ENCODE measurements around the gene KCNMA1.

Gene KCNMA1

DNA sequence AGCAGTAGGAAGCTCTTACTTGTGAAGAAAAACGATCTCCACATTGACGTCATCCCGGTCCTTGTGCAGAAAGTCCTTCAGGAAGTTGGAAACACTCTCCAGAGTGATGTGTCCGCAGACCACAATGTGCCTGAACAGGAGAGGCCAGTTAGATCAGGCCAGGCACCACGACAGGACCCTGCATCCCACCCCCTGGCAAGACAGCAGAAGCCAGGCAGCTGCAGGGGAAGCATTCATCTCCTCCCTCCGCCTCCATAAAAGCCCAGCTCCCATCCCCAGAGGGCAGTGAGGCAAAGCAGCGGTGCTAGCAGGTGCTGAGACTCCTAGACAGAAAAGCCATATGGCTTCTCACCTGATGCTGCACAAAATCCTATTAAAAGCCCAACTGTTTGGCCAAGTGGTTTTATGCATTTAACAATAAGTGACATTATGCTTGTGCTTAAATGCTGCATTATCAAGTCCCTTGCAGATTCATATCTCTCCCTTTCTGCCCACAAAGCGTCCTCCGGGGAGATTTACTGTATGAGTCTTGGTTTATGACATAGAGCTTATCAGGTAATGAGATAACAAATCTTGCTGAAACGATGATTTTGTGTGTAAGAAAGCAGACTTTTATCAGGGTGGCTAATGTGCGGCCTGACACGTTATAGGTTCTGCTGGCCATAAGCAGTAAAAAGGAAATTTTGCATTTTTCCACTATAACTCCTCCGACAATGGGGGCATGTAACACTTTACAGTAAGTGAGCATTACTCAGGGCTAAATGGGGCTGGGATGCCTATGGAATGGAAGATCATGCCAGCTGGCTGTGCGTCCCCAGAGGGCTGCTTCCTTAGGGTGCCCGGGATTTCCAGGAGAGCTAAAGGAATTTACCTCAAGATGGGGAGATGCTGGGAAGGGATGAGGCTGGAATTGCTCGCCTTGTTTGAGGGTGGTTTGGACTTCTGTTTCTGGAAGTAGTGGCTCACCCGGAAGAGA lies 546.9 kb downstream of the KCNMA1 start:
- H3K36me3 ChIP-seq (ENCODE audit: insufficient read depth, low read length) = no peaks in the 10 kb centered on the region

GRCh38 chr10:77087366-77087765 lies 550.2 kb downstream of the KCNMA1 start:
- Histone ChIP-seq H3K36me3 (ENCODE audit: insufficient read depth, low read length) (no peaks in the 10 kb centered on the region), H3K9ac (ENCODE audit: low read depth, low read length) (no peak overlapping the region), H3K9me3 (ENCODE audit: control insufficient read depth, insufficient read depth, low read length) (no peaks in the 10 kb centered on the region), H3K4me1 (ENCODE audit: insufficient read depth, low read length) (peaks cover 7% of the 10 kb centered on the region; the same call in 1 of the 2 replicates)

More for the DNA sequence above, 546.9 kb downstream of the KCNMA1 start:
- H3K9me3 ChIP-seq (ENCODE audit: control insufficient read depth, insufficient read depth, low read length) = no peaks in the 10 kb centered on the region
- H3K4me1 ChIP-seq (ENCODE audit: insufficient read depth, low read length) = no peaks in the 10 kb centered on the region
- H3K9ac ChIP-seq (ENCODE audit: low read depth, low read length) = no peak overlapping the region

DNA sequence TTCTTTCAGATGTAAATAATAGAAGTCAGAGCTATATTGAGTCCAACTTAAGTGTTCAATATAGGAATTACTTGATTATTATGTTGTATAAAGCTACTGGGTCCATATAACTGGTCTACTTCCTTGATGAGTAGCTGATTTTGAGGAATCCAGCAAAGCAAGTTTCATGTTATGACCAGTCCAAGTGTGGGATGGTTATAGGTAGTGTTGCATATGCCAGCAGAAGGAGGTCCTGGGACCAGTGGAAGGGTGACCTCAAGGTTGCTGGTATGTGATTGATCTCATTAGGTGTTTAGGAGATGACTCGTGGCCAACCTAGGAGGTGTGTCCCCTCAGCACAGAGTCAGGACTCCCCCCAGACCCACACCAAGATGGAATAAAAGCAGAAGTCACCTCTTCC lies 551.5 kb downstream of the KCNMA1 start:
- no peaks in the 10 kb centered on the region for H3K9me3 ChIP-seq (ENCODE audit: control insufficient read depth, insufficient read depth, low read length)
- H3K36me3 ChIP-seq (ENCODE audit: insufficient read depth, low read length) = no peaks in the 10 kb centered on the region
- H3K9ac ChIP-seq (ENCODE audit: low read depth, low read length) = no peak overlapping the region

GRCh38 chr10:77085344-77085743 lies 552.3 kb downstream of the KCNMA1 start:
- no peaks in the 10 kb centered on the region for H3K9me3 ChIP-seq (ENCODE audit: control insufficient read depth, insufficient read depth, low read length)
- H3K9ac ChIP-seq (ENCODE audit: low read depth, low read length) = no peak overlapping the region
- H3K4me1 ChIP-seq (ENCODE audit: insufficient read depth, low read length) = peaks cover 21% of the 10 kb centered on the region
- no peaks in the 10 kb centered on the region for H3K36me3 ChIP-seq (ENCODE audit: insufficient read depth, low read length)

More for the DNA sequence above, 551.5 kb downstream of the KCNMA1 start:
- peaks cover 14% of the 10 kb centered on the region for H3K4me1 ChIP-seq (ENCODE audit: insufficient read depth, low read length)

DNA sequence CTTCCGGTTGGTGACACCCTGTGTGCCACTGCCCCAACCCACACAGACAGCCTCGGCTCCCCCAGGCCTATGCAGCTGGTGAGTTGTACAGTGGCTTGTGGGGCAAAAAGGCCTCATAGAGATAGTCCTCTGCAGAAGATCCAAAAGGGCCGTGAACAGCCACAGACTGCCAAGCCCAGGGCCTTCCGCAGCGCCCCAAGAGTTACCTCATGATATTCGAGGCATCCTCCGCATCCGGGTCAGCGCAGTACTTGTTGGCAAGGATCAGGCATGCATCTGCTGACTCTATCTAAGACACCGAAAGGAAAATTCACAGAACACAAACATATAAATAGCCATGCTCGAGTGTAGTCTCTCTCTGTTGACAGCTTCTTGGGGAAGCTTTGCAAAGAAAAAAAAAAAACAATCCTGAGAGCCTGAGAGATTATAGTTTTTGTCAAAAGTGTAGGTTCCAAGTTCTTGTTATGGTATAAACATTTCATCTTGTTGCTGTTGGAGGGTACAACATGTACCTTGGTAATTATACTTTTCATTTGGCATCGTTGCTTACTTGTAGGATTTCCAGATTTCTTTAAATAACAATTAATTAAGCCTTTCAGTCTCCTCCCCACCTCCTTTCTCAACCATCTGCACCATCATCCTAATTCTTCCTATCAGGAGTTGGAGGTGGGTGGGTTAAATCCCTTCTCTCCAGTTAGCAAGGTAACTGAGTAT lies 553.0 kb downstream of the KCNMA1 start:
- Histone ChIP-seq H3K4me1 (ENCODE audit: insufficient read depth, low read length) (peaks cover 26% of the 10 kb centered on the region), H3K36me3 (ENCODE audit: insufficient read depth, low read length) (no peaks in the 10 kb centered on the region), H3K9me3 (ENCODE audit: control insufficient read depth, insufficient read depth, low read length) (no peaks in the 10 kb centered on the region), H3K9ac (ENCODE audit: low read depth, low read length) (no peak overlapping the region)

DNA sequence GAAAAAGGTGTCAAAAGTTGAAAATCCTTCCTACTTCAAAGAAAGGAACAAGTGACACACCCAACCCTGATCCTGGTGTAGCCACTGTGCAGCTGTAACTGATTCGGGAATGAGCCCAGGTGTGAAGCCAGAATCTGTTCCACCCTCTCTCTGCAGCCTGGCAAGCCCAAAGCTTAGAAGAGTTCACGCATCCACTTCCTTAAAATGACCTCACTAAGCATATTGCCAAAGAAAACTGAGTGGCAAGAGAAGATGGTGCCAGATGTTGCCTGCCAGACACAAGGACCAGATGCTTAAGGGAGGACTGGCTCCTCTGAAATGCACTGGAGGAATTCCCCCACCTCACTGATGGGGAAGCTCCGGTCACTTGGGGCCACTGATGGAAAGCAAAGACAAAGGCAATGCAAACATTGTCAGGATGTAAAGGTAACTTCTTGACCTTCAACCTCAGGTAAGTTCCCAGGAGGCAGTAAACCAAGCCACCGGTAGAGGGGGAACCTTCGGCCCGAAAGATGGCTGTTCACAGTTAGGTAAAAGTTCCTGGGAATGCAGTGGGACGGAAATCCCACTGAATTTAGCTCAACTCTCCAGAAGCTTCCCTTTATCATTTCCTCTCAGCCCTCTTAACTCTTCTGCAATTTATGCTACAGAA lies 554.9 kb downstream of the KCNMA1 start:
- Histone ChIP-seq H3K9me3 (ENCODE audit: control insufficient read depth, insufficient read depth, low read length) (no peaks in the 10 kb centered on the region), H3K36me3 (ENCODE audit: insufficient read depth, low read length) (no peaks in the 10 kb centered on the region), H3K4me1 (ENCODE audit: insufficient read depth, low read length) (peaks cover 26% of the 10 kb centered on the region), H3K9ac (ENCODE audit: low read depth, low read length) (no peak overlapping the region)

- H3K9ac ChIP-seq (ENCODE audit: low read depth, low read length) = no peak overlapping the region
- peaks cover 26% of the 10 kb centered on the region for H3K4me1 ChIP-seq (ENCODE audit: insufficient read depth, low read length)
- H3K36me3 ChIP-seq (ENCODE audit: insufficient read depth, low read length) = no peaks in the 10 kb centered on the region
Observed at GRCh38 chr10:77081481-77081891, 556.1 kb downstream of the KCNMA1 start.

DNA sequence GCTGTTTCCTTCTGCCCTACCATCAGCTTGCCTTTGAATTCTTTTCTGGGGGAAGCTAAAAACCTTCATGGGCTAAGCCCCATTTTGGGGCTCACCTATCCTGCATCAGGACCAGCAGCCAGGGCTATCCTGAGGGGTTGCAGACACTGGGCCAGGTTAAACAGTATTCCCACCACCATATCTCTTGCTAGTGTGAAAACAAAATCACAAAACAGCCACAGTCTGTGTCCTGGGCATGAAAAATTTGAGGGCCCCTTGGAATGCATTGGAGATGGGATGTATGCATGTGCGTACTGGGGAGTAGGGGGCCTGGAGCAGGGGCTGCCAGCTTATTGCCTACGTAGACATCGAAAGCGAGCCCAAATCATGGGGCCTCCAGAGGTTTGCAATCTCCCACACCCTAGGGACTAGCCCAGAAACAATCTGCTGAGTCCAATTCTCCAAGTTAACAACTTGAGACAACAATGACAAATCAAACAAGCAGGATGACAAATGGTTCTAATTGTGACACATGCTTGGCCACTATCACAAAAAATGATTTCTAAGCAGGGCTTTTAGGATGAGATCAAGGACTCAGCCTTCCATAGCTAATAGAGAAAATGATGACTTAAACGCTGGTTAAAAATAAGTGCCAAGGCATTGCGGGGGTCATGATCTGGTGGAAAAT lies 557.1 kb downstream of the KCNMA1 start:
- H3K9ac ChIP-seq (ENCODE audit: low read depth, low read length) = no peak overlapping the region
- peaks cover 26% of the 10 kb centered on the region for H3K4me1 ChIP-seq (ENCODE audit: insufficient read depth, low read length)
- no peaks in the 10 kb centered on the region for H3K9me3 ChIP-seq (ENCODE audit: control insufficient read depth, insufficient read depth, low read length)
- no peaks in the 10 kb centered on the region for H3K36me3 ChIP-seq (ENCODE audit: insufficient read depth, low read length)

More at GRCh38 chr10:77081481-77081891, 556.1 kb downstream of the KCNMA1 start:
- no peaks in the 10 kb centered on the region for H3K9me3 ChIP-seq (ENCODE audit: control insufficient read depth, insufficient read depth, low read length)

DNA sequence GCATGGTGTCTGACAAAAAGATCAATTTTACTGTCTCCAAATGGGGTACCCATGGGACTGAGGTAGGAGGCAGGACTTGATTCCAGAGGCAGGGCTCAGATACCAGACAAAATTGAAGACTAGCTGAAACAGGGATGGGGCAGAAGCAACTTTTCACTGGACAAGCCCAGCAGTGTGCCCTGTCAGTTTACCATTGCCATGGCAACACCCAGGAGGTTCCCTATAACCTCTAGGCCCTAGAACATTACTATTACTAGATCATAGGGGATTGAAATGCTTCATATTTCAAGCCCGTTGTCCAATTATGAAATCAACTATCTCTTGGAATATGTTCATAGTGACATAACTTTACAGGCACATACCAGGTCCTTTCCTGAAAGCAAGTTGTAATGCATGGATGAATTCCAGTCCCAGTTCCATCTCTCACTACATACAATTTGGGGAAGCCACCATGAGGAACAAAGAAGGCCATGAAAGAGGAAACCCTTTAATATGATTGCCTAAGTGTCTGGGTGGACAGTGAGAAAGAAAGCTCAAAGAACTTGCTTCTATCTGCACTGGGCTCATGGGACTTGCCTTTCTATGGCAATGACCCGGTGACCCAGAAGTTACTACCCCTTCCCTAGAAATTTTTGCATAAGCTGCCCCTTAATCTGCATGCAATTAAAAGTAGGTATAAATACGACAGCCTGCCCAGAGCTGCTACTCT lies 557.9 kb downstream of the KCNMA1 start:
- Histone ChIP-seq H3K36me3 (ENCODE audit: insufficient read depth, low read length) (no peaks in the 10 kb centered on the region), H3K9me3 (ENCODE audit: control insufficient read depth, insufficient read depth, low read length) (no peaks in the 10 kb centered on the region), H3K9ac (ENCODE audit: low read depth, low read length) (no peak overlapping the region), H3K4me1 (ENCODE audit: insufficient read depth, low read length) (peaks cover 26% of the 10 kb centered on the region)

DNA sequence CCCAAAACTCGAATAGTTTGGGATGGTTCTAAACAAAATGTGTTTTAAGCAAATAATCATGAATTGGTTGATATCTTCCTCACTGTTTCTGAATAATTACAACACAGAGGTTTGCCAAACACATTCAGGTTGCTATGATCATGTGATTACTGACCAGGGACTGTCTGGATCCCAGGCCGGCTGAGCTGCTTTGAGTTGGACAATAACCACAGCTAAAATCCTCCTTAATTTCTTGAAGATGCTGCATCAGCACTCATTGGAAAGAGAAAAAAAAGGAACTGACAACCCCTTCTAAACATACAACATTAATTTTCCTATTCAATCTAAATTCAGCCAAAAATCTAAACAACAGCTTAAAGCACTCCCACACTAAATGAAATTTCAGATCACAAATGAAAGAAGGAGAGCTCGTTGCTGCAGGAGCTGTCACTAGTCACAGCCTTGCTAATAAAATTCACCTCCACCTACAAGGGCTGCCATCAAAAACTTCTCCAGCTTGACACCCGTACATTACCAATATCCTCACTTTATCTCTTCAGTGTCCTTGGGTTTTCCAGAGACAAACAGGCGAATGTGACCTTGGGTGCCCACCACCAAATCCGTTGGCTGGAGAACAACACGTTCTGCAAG lies 560.2 kb downstream of the KCNMA1 start:
- Histone ChIP-seq H3K4me1 (ENCODE audit: insufficient read depth, low read length) (peaks cover 20% of the 10 kb centered on the region), H3K9ac (ENCODE audit: low read depth, low read length) (no peak overlapping the region), H3K36me3 (ENCODE audit: insufficient read depth, low read length) (no peaks in the 10 kb centered on the region), H3K9me3 (ENCODE audit: control insufficient read depth, insufficient read depth, low read length) (no peaks in the 10 kb centered on the region)

DNA sequence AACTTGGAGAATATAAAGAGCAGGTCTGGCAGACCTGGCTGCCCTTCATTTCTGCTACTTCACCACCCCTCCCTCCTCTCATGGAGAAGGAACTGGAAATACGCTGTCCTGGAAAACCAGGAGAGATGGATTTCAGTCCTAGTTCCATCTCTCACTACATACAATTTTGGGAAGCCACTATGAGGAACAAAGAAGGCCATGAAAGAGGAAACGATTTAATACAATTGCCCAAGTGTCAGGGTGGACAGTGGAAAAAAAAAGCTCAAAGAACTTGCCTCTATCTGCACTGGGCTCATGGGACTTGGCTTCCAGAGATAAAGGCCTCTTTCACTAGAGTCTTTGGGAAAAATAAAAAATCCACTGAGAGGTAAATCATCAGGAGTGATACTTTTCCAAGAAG lies 561.7 kb downstream of the KCNMA1 start:
- Histone ChIP-seq H3K9me3 (ENCODE audit: control insufficient read depth, insufficient read depth, low read length) (no peaks in the 10 kb centered on the region), H3K4me1 (ENCODE audit: insufficient read depth, low read length) (peaks cover 10% of the 10 kb centered on the region), H3K36me3 (ENCODE audit: insufficient read depth, low read length) (no peaks in the 10 kb centered on the region), H3K9ac (ENCODE audit: low read depth, low read length) (no peak overlapping the region)

- Histone ChIP-seq H3K4me1 (ENCODE audit: insufficient read depth, low read length) (no peaks in the 10 kb centered on the region), H3K36me3 (ENCODE audit: insufficient read depth, low read length) (no peaks in the 10 kb centered on the region), H3K9ac (ENCODE audit: low read depth, low read length) (no peak overlapping the region), H3K9me3 (ENCODE audit: control insufficient read depth, insufficient read depth, low read length) (no peaks in the 10 kb centered on the region)
Observed at GRCh38 chr10:77074104-77074624, 563.4 kb downstream of the KCNMA1 start.

DNA sequence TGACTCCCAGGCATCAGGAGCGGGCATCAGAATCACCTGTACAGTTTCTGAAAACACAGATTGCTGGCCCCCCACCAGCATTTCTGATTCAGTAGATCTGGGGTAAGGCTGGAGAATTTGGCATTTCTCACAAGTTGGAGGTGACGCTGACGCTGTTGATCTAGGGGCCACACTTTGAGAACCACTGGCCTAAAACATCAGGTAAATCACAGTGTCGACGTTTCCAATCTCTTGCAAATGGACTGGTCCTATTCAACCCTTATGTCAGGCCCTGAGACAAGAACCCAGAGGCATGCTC lies 564.0 kb downstream of the KCNMA1 start:
- no peaks in the 10 kb centered on the region for H3K36me3 ChIP-seq (ENCODE audit: insufficient read depth, low read length)
- H3K4me1 ChIP-seq (ENCODE audit: insufficient read depth, low read length) = no peaks in the 10 kb centered on the region
- H3K9me3 ChIP-seq (ENCODE audit: control insufficient read depth, insufficient read depth, low read length) = no peaks in the 10 kb centered on the region
- no peak overlapping the region for H3K9ac ChIP-seq (ENCODE audit: low read depth, low read length)
